Right cardiac atrium (tissue), 5 donors: ENCODE results near the gene RAB3D. TPM values are rescaled to one million over a fixed set of nuclear protein-coding genes. Genes with fewer than 3 reads are reported as not detected.

Source experiments
- ATAC-seq, 2 donors: fragments of 200-7000 bp; cut with Tn5 transposase; one replicate each; pipeline versions ENCODE4 v1.8.0 to v1.9.1; 2020; ENCODE audit warnings: moderate library complexity in 2 of 2, mild to moderate bottlenecking in 1 of 2
- DNase-seq, 3 donors: peaks; one replicate each; pipeline ENCODE4 v3.0.0-alpha.2; 2020
- H3K27ac ChIP-seq: one replicate; pipeline ENCODE4 v1.5.1; 2013; ENCODE audit warnings: mild to moderate bottlenecking, low read length, control low read depth, moderate library complexity
- H3K27me3 ChIP-seq: one replicate; pipeline ENCODE4 v1.6.1; 2013; ENCODE audit not compliant: control insufficient read depth, insufficient read depth
- H3K4me1 ChIP-seq: one replicate; pipeline ENCODE4 v1.6.1; 2013; ENCODE audit warnings: low read length; ENCODE audit not compliant: control insufficient read depth, insufficient read depth
- H3K4me3 ChIP-seq: one replicate; pipeline ENCODE4 v1.5.1; 2013; ENCODE audit warnings: low read length, control low read depth
- H3K9me3 ChIP-seq: one replicate; pipeline ENCODE4 v1.6.1; 2013; ENCODE audit warnings: low read length; ENCODE audit not compliant: control insufficient read depth
- WGBS: extraction: QIAGEN DNeasy Blood & Tissue Kit; methylation state at CpG from one replicate; pipeline ENCODE4 v1.1.7; 2013; 5-methylcytosine and 5-hydroxymethylcytosine counted together
- intact Hi-C, 4 donors: fragments of 100-400 bp; cut with DNase I; formaldehyde crosslinking; loops; one replicate each; pipeline versions ENCODE4 v1.11.0 to v1.14.0; 2022 to 2023
- polyA plus RNA-seq: library from polyadenylated mRNA; stranded (reverse); fragments of 200-250 nt; gene quantifications from one replicate; pipeline ENCODE4 v1.2.3, GENCODE V29; 2013
- total RNA-seq, 4 donors: library from RNA; stranded (reverse); fragmentation: NEBNext Ultra II Directional; extraction: Animal tissue kit (Norgen Biotek cat#: 25700); gene quantifications; one replicate each; pipeline ENCODE4 v1.2.1, GENCODE V29; 2021
- donor health status: healthy with polysubstance abuse.
- donor health status: DM: no; HTN: yes; CAD: no.
- donor health status: DM: no; HTN: no; CAD: no.
- donor health status: DM: no; HTN: yes; CAD: no; lungs with severe emphysema.
- donor health status: DM: yes; HTN: yes; CAD: no.

Gene RAB3D
- total and polyA plus RNA-seq, 5 donors: 4.1 to 12.7 (median 12.2) TPM

DNA sequence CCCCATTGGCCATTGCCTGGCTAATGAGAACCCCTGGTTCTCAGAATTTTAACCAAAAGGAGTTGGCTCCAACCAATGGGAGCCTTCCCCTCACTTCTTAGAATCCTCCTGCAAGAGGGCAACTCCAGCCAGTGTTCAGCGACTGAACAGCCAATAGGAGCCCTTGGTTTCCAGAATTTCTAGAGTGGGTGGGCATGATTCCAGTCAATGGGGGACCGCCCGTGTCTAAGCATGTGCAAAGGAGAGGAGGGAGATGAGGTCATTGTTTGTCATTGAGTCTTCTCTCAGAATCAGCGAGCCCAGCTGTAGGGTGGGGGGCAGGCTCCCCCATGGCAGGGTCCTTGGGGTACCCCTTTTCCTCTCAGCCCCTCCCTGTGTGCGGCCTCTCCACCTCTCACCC lies 25.5 kb upstream of the RAB3D start:
- Histone ChIP-seq H3K27me3 (no peaks in the 10 kb centered on the region), H3K9me3 (no peaks in the 10 kb centered on the region), H3K27ac (no peak overlapping the region), H3K4me1 (no peaks in the 10 kb centered on the region), H3K4me3 (no peak overlapping the region)
- 65% methylated on average over 5 of the region's 5 CpGs for WGBS
- intact Hi-C loops: no loop called here
- ATAC-seq: no peak
- DNase-seq: peak in 1 of 3 donors; percentile 49

DNA sequence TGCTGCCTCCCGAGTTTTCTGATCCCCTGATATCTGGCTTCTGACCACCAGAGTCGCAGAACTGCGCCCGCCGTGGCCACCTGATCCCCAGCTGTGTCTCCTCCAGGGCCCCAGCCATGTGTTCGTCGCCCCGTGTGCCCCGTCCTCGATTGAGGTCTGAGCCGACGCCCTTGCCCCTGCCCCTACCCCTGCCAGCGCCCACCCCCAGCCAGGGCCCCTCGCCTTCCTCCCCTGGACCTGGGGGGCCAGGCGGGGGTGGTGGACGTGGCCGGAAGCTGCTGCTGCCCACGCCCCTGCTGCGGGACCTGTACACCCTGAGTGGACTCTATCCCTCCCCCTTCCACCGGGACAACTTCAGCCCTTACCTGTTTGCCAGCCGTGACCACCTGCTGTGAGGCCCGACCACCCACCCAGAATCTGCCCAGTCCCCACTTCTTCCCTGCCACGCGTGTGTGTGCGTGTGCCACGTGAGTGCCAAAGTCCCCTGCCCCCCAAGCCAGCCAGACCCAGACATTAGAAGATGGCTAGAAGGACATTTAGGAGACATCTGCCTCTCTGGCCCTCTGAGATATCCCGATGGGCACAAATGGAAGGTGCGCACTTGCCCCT lies 24.9 kb upstream of the RAB3D start:
- Histone ChIP-seq H3K4me1 (no peaks in the 10 kb centered on the region), H3K4me3 (no peak overlapping the region), H3K27ac (no peak overlapping the region), H3K9me3 (no peaks in the 10 kb centered on the region), H3K27me3 (no peaks in the 10 kb centered on the region)
- ATAC-seq: peak in 1 of 2 donors; percentile 8
- peak in 1 of 3 donors; percentile 49 for DNase-seq
- WGBS: 93% methylated on average over 28 of the region's 28 CpGs
- intact Hi-C loops: no loop called here

DNA sequence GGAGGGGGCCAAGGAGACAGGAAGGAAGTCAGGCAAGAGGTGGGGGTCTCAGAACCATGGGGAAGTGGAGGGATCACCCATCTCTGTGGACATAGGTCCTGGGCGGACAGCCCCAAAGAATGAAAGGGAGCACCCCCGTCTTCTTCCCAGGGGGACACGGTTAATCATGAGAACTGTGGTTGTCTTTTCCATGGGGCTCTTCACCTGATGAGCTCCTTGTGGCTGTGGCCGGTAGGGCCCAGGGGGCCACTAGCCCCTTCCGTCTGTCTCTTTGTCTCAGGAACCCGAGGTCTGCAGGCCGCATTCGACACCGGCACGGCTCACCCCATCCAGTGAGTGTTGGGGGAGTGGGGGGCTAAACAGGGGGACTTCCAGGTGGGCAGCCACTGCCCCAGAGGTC lies 24.4 kb upstream of the RAB3D start:
- Histone ChIP-seq H3K27me3 (no peaks in the 10 kb centered on the region), H3K27ac (no peak overlapping the region), H3K9me3 (no peaks in the 10 kb centered on the region), H3K4me3 (no peak overlapping the region), H3K4me1 (no peaks in the 10 kb centered on the region)
- ATAC-seq: no peak
- peak in 1 of 3 donors; percentile 16 for DNase-seq
- intact Hi-C loops: no loop called here
- WGBS: 90% methylated on average over 10 of the region's 10 CpGs

DNA sequence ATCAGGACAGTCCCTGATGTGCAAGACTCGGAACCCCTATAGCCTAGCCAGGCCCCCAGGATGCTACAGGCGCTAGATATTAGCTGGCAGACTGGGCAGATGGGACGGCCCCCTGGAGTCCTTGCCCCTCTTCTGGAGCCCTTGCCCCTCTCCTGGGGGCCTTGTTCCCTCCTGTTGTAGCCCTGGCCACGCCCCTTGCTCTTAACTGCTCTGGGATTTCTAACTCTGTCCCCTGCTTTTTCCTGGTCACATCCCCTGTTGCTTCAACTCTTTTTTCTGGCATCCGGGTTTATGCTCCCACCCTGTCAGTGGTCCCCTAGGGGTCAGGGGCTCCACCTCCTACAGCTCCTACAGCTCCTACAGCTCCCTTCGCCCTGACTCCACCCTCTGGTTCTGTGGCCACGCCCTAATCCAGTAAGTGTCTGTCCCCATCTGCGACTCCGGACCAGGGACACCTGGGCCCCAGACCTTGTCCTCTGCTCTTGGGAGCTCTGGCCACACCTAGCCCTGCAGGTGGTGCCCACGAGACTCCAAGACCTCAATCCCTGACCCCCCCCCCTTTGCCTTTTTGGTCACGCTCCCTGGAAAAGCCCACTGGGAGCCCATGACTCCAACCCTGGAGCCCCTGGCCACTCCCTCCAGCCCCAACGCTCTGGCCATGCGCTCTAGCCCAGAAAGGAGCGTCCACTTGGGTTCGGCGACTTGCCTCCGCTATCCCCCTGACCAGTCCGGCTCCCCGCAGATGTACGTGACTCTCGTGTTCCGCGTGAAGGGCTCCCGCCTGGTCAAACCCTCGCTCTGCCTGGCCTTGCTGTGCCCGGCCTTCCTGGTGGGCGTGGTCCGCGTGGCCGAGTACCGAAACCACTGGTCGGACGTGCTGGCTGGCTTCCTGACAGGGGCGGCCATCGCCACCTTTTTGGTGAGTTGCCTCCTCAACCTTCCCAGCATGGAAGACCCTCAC lies 22.6 kb upstream of the RAB3D start:
- ATAC-seq (no peak), DNase-seq (peak in 1 of 3 donors; percentile 53)
- intact Hi-C loops: no loop called here
- Histone ChIP-seq H3K27me3 (no peaks in the 10 kb centered on the region), H3K4me1 (no peaks in the 10 kb centered on the region), H3K4me3 (no peak overlapping the region), H3K9me3 (no peaks in the 10 kb centered on the region), H3K27ac (no peak overlapping the region)
- 80% methylated on average over 35 of the region's 35 CpGs for WGBS

DNA sequence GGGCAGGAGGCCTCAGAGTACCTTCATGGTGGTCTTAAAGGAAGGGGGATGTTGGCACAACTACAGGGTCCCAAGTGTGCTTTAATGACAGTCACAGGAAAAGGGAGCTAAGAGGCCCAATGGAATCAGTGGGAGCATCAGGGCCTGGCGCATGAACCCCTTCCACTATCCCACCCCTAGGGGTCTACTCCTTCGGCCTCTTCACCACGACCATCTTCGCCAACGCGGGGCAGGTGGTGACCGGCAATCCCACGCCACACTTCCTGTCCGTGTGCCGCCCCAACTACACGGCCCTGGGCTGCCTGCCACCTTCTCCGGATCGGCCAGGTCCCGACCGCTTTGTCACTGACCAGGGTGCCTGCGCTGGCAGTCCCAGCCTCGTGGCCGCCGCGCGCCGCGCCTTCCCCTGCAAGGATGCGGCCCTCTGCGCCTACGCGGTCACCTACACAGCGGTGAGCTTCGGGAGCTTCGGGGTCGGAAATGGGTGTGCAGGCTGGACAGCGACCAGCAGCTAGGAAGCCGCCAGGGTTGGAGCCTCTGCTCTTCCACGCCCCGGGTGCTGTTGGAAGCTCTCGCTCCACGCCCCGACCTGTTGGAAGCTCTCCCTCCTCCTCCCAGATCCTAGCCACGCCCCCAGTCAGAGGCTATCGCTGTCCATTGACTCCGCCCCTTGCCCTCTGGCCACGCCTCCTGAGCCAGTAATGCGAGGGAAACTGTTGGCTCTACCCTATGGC lies 21.7 kb upstream of the RAB3D start:
- WGBS: 59% methylated on average over 43 of the region's 43 CpGs
- no peak overlapping the region for H3K4me3 ChIP-seq
- ATAC-seq (peak; percentile 41 to 47), DNase-seq (peak; percentile 59 to 78 (median 73))
- H3K27ac ChIP-seq: no peak overlapping the region
- H3K9me3 ChIP-seq: no peaks in the 10 kb centered on the region
- H3K4me1 ChIP-seq: peaks cover 4% of the 10 kb centered on the region
- no peaks in the 10 kb centered on the region for H3K27me3 ChIP-seq
- intact Hi-C loops: no loop called here

DNA sequence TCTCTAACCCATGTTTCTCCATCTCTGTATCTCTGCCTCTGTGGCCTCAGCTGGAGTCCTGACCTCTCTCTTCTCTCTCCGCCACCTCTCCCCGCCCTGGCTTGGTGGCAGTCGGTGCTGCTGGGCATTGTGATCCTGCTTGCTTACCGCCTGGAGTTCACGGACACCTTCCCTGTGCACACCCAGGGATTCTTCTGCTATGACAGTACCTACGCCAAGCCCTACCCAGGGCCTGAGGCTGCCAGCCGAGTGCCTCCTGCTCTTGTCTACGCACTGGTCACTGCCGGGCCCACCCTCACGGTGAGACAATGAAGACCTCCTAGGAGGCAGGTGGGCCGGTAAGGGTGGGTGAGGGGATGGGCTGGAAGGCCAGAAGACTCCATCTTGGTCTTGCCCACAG lies 20.0 kb upstream of the RAB3D start:
- WGBS: 89% methylated on average over 11 of the region's 11 CpGs
- Histone ChIP-seq H3K4me1 (peaks cover 10% of the 10 kb centered on the region), H3K27ac (no peak overlapping the region), H3K4me3 (no peak overlapping the region), H3K9me3 (no peaks in the 10 kb centered on the region), H3K27me3 (no peaks in the 10 kb centered on the region)
- peak in 1 of 3 donors; percentile 47 for DNase-seq
- no peak for ATAC-seq
- intact Hi-C loops: no loop called here

DNA sequence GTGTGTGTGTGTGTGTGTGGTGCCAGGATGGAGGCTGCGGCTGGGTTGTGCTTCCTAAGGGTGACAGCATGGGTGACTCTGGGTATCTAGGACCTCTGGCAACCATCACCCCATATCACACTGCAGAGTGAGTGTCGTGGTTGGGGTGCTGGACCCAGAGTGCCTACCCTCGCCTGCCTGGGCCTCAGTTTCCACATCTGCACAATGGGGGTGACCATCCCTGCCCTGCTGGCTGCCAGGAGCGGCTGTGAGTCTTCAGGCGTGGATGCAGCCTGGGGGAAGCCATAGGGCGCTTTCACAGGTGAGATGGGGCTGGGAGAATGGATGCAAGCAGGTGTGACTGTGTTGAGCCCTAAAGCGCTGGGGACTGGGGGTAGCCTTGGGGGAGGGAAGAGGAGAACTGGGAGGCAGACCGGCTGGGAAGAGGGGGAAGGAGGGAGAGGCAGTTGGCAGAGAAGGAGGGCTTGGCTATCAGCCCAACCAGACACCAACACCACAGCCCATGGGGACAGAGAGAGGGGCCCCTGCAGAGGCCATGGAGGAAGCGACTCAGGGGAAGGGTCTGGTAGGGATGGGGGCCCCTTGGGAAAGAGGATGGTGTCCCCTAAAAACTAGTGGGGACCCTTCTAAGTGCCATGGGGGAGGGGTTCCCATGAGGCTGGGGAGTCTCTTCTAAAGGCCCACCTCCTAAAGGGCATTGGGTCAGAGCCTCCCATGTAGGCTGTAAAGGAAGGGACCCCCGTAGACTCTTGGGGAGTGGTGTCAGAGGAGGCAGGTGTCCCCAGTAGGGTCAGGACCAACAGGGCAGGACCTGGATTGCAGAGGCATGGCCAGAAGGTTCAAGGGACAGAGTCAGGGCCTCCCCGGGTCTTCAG lies 17.5 kb upstream of the RAB3D start:
- Histone ChIP-seq H3K27me3 (no peaks in the 10 kb centered on the region), H3K27ac (no peak overlapping the region), H3K4me1 (peaks cover 10% of the 10 kb centered on the region), H3K9me3 (no peaks in the 10 kb centered on the region), H3K4me3 (no peak overlapping the region)
- no peak for ATAC-seq
- intact Hi-C loops: no loop called here
- peak in 1 of 3 donors; percentile 58 for DNase-seq
- 80% methylated on average over 11 of the region's 11 CpGs for WGBS

DNA sequence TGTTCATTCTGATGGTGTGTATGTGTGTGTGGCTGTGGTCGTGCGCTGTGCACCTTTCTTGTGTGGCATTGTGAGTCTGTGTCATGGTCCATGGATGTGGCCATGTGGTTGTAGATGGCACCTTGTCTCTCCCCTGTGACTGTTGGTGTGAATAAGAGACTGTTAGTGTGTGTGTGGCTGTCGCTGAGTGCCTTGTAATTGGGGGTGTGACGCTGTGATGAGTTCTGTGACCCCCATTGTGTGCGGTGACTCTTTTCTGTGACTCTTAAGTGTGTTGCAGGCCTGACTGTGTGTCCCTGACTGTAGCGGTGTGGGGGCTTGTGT lies 16.6 kb upstream of the RAB3D start:
- intact Hi-C loops: no loop called here
- WGBS: 81% methylated on average over 6 of the region's 6 CpGs

DNA sequence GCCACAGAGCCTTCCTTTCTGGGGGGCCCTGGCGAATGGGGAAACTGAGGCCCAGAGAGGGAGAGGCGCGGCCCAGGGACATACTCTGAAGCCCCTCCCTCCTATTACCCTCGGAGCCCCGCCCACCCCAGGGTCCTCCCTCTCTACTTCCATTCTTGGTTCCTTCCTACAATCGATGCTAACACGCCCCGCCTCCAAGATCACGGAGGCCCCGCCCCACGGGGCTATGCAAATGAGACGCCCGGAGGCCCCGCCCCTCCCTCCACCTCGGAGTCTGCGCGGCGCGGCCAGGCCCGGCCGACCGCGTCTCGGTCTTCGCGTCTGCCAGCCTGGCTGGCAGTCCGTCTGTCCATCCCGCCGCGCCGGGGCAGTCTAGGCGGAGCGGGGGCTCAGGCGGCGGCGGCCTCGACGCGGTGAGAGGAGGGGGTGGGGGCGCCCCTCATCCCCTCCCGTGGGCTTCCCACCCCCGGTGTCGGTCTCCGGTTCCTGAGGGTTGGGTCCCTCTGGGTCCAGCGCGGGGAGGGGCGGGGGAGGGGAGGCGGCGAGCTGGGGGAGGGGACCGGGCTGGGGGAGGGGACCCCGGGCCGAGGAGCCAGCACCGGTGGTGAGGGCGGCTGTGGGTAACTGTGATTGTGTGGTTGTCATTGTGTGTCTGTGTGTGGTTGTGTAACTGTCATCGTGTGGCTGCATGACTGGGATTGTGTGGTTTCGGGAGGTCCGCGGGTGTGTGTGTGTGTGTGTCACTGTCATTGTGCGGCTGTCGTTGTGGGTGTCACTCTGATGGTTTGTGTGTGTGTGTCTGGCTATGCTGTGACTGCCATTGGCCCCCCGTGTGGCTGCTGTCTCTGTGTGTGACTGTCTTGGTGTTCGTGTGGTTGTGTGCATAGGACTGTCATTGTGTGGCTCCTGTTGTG lies 16.0 kb upstream of the RAB3D start, which contains the start of gene PLPPR2:
PLPPR2 (plus strand) TSS at position 273 of the 914 bp plus-strand sequence. CDS start 2,242 bp downstream, outside the sequence.
- Histone ChIP-seq H3K9me3 (no peaks in the 10 kb centered on the region), H3K27ac (peak within 1 kb of the TSS; percentile 45), H3K27me3 (no peaks in the 10 kb centered on the region), H3K4me3 (peak within 1 kb of the TSS; percentile 83), H3K4me1 (peaks cover 10% of the 10 kb centered on the region)
- 3% methylated on average over 62 of the region's 62 CpGs for WGBS
- intact Hi-C loops: no loop called here
- peak; percentile 95 to 96 for ATAC-seq
- DNase-seq: peak; percentile 98 to 99 (median 98)

More for the DNA sequence above, 16.6 kb upstream of the RAB3D start:
- Histone ChIP-seq H3K4me1 (peaks cover 10% of the 10 kb centered on the region), H3K27ac (no peak overlapping the region), H3K4me3 (peak overlapping the region; percentile 83), H3K9me3 (no peaks in the 10 kb centered on the region), H3K27me3 (no peaks in the 10 kb centered on the region)
- ATAC-seq: no peak
- no peak for DNase-seq
